Hepatocyte (in vitro differentiated cells): ENCODE data around the gene SMKR1. TPM values are rescaled to one million over a fixed set of nuclear protein-coding genes. Genes with fewer than 3 reads are reported as not detected.
"Not testable (repeated sequence)": the region's sequence is repeated elsewhere in the genome, so short reads cannot be mapped to it uniquely, and the experiment has no call there.

Experiments used
- DNase-seq: peaks from one replicate; pipeline ENCODE4 v3.0.0-alpha.2; 2016; ENCODE audit warnings: low spot score
- H2AFZ ChIP-seq: fragments of 200-600 bp; sonication (generic); 2 replicates; pipeline ENCODE4 v1.6.0; 2016; ENCODE audit warnings: antibody characterized with exemption, mild to moderate bottlenecking
- H3K27ac ChIP-seq: fragments of 200-600 bp; sonication (generic); 2 replicates; pipeline ENCODE4 v1.5.1; 2016; ENCODE audit warnings: mild to moderate bottlenecking
- H3K27me3 ChIP-seq: fragments of 200-600 bp; sonication (generic); 2 replicates; pipeline ENCODE4 v1.6.1; 2016
- H3K36me3 ChIP-seq: fragments of 200-600 bp; sonication (generic); replicated peaks from 2 replicates; pipeline ENCODE4 v1.5.1; 2016; ENCODE audit warnings: low read depth; ENCODE audit not compliant: insufficient read depth
- H3K4me1 ChIP-seq: fragments of 200-600 bp; sonication (generic); 2 replicates; pipeline ENCODE4 v1.5.1; 2016; ENCODE audit warnings: mild to moderate bottlenecking, moderate library complexity; ENCODE audit not compliant: insufficient read depth
- H3K4me2 ChIP-seq: fragments of 200-600 bp; sonication (generic); 2 replicates; pipeline ENCODE4 v1.6.0; 2016
- H3K4me3 ChIP-seq: fragments of 200-600 bp; sonication (generic); 2 replicates; pipeline ENCODE4 v1.5.1; 2016; ENCODE audit warnings: mild to moderate bottlenecking
- H3K79me2 ChIP-seq: fragments of 200-600 bp; sonication (generic); 2 replicates; pipeline ENCODE4 v1.6.0; 2017; ENCODE audit warnings: mild to moderate bottlenecking
- H3K9me2 ChIP-seq: fragments of 200-600 bp; sonication (generic); replicated peaks from 2 replicates; pipeline ENCODE4 v1.6.0; 2017; ENCODE audit warnings: mild to moderate bottlenecking; ENCODE audit not compliant: insufficient read depth
- H3K9me3 ChIP-seq: fragments of 200-600 bp; sonication (generic); 2 replicates; pipeline ENCODE4 v1.5.1; 2016; ENCODE audit warnings: low read depth, mild to moderate bottlenecking
- H4K20me1 ChIP-seq: fragments of 200-600 bp; sonication (generic); 2 replicates; pipeline ENCODE4 v1.6.0; 2016; ENCODE audit warnings: mild to moderate bottlenecking; ENCODE audit not compliant: insufficient read depth, poor library complexity, severe bottlenecking
- EZH2 ChIP-seq: fragments of 200-600 bp; sonication (generic); IDR thresholded peaks from 2 replicates; pipeline ENCODE4 v1.6.1; 2016; ENCODE audit warnings: antibody characterized with exemption, mild to moderate bottlenecking, borderline replicate concordance
- EZH2phosphoT487 ChIP-seq: fragments of 200-600 bp; sonication (generic); IDR thresholded peaks from one replicate; pipeline ENCODE4 v1.6.1; 2018; ENCODE audit warnings: antibody characterized with exemption, mild to moderate bottlenecking, low read depth, moderate library complexity; ENCODE audit not compliant: unreplicated experiment, severe bottlenecking
- WGBS: methylation state at CpG from one replicate; pipeline ENCODE4 v1.1.6; 2016; ENCODE audit warnings: low lambda C conversion rate; ENCODE audit errors: missing lambda C conversion rate; 5-methylcytosine and 5-hydroxymethylcytosine counted together
- polyA plus RNA-seq: library from polyadenylated mRNA; unstranded; fragments of >200 nt; fragmentation: Nextera tagmentation; extraction: Ambion mirVana; gene quantifications from 2 replicates; pipeline ENCODE4 v1.2.1, GENCODE V29; 2016
- total RNA-seq: library from RNA; depleted of rRNA; stranded (reverse); fragments of >200 nt; gene quantifications from 2 replicates; pipeline ENCODE4 v1.2.3, GENCODE V29; 2014
- TF ChIP-seq, protein P1 (sequence below): fragments of 200-600 bp; sonication (generic); IDR thresholded peaks from 2 replicates; pipeline ENCODE4 v1.5.1; 2016; ENCODE audit warnings: antibody characterized with exemption, mild to moderate bottlenecking; ENCODE audit not compliant: poor library complexity

Gene SMKR1
- total and polyA plus RNA-seq, 2 experiments from 2014 or later, result 0.37 TPM; not detected in 1

DNA sequence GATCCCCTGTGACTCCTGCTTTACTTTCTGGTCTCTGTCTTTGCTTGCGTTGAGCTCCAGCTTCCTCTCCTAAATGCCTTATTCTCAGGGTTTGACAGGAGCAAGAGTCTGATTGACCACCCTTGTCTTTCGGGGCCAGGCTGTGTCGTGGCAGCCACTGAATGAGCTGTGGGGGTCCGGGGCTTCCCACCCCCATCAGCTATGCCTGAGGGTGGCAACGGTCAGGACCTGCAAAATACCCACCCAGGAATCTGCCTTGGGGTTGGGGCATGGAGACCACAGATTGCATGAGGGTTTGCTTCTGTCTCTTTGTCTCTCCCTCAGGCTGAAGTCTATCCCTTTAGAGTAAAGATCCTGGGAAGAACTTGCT is 20.6 kb downstream of the SMKR1 start:
- no peaks in the 10 kb centered on the region for H3K36me3 ChIP-seq
- 78% methylated on average over 5 of the region's 5 CpGs for WGBS
- no peaks in the 10 kb centered on the region for H3K9me2 ChIP-seq
- no peak overlapping the region for H2AFZ ChIP-seq
- H3K4me3 ChIP-seq, result no peak overlapping the region
- no peaks in the 10 kb centered on the region for H3K79me2 ChIP-seq
- H3K4me1 ChIP-seq, result no peaks in the 10 kb centered on the region
- H3K27ac ChIP-seq, result no peak overlapping the region
- no peaks in the 10 kb centered on the region for H3K9me3 ChIP-seq
- no peaks in the 10 kb centered on the region for H4K20me1 ChIP-seq
- no peak for DNase-seq
- H3K27me3 ChIP-seq, result peaks cover 15% of the 10 kb centered on the region
- TF ChIP-seq EZH2 (no peak), EZH2phosphoT487 (no peak)
- TF ChIP-seq, protein P1, sequence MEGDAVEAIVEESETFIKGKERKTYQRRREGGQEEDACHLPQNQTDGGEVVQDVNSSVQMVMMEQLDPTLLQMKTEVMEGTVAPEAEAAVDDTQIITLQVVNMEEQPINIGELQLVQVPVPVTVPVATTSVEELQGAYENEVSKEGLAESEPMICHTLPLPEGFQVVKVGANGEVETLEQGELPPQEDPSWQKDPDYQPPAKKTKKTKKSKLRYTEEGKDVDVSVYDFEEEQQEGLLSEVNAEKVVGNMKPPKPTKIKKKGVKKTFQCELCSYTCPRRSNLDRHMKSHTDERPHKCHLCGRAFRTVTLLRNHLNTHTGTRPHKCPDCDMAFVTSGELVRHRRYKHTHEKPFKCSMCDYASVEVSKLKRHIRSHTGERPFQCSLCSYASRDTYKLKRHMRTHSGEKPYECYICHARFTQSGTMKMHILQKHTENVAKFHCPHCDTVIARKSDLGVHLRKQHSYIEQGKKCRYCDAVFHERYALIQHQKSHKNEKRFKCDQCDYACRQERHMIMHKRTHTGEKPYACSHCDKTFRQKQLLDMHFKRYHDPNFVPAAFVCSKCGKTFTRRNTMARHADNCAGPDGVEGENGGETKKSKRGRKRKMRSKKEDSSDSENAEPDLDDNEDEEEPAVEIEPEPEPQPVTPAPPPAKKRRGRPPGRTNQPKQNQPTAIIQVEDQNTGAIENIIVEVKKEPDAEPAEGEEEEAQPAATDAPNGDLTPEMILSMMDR, result no peak
- no peak overlapping the region for H3K4me2 ChIP-seq

DNA sequence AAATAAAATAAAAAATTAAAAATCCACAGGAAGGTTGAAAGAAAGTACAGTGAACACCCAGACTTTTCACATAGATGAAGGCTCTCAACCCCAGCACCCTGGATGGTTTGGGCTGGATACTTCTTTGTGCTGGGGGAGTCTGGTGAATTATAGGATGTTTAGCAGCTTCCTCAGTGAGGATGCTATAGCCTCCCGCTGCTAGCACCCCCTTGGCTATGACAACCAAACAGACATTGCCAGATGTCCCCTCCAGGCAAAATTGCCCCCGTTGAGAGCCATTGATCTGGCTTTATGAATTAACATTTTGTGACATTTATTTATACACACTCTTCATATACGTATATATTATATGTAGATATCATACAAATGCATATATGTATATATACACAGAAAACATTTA is 21.6 kb downstream of the SMKR1 start:
- H3K27me3 ChIP-seq, result peaks cover 15% of the 10 kb centered on the region
- no peaks in the 10 kb centered on the region for H4K20me1 ChIP-seq
- H3K9me3 ChIP-seq, result no peaks in the 10 kb centered on the region
- TF ChIP-seq EZH2, result no peak
- no peak for TF ChIP-seq EZH2phosphoT487
- TF ChIP-seq, protein P1, result no peak
- 73% methylated on average over 3 of the region's 3 CpGs for WGBS
- no peak overlapping the region for H2AFZ ChIP-seq
- H3K79me2 ChIP-seq, result no peaks in the 10 kb centered on the region
- H3K9me2 ChIP-seq, result no peaks in the 10 kb centered on the region
- no peak overlapping the region for H3K27ac ChIP-seq
- H3K4me1 ChIP-seq, result no peaks in the 10 kb centered on the region
- no peak overlapping the region for H3K4me3 ChIP-seq
- DNase-seq, result no peak
- H3K36me3 ChIP-seq, result no peaks in the 10 kb centered on the region
- no peak overlapping the region for H3K4me2 ChIP-seq

DNA sequence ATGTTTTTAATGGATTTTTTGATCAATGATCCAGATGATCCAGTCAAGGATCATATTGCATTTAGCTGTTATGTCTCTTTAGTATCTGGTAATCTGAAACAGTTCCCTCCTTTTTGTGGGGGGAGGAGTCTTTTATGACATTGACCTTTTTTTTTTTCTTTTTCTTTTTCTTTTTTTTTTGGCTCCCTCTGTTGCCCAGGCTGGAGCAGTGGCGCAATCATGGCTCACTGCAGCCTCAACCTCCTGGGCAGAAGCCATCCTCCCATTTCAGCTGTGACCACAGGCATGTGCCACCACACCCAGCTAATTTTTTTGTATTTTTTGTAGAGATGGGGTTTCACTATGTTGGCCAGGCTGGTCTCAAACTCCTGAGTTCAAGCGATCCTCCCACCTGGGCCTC is 22.1 kb downstream of the SMKR1 start:
- H3K27ac ChIP-seq, H3K4me3 ChIP-seq, H3K79me2 ChIP-seq, H3K9me2 ChIP-seq, H3K36me3 ChIP-seq, H4K20me1 ChIP-seq, H3K9me3 ChIP-seq, DNase-seq, H3K4me2 ChIP-seq, H2AFZ ChIP-seq, H3K4me1 ChIP-seq: not testable (repeated sequence)
- H3K27me3 ChIP-seq, result peaks cover 15% of the 10 kb centered on the region
- WGBS, result 97% methylated on average over 2 of the region's 2 CpGs

DNA sequence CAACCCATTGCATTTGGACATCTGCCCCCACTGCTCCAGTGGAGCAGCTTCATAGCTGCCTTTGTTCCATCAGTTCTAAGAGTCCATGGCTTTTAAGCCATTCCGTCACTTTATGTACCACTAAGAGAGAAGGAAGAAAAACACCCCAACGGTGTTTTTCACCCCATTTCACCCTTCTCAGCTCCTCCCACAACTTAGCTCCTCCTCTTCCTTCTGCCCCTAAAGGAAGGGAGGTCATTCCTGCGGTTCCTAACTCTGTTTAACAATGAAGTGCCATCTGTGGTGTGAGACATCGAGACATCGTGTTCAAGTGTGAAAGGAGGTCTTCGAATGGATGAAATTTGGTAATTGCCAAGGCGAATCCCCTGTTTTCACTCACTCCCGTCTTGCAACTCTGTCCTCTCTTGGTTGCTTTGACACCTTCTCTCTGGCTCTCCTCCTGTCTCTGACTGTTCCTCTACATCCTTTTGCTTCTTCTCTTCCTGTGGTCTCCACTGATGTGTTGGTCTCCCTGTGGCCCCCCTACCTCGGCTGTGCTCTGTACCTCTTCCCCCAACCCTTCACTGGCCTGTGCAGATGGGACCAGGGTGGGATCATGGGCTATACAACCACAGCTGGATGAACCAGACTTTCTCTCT is 23.0 kb downstream of the SMKR1 start:
- no peak overlapping the region for H3K27ac ChIP-seq

More for the DNA sequence above, 23.0 kb downstream of the SMKR1 start:
- no peaks in the 10 kb centered on the region for H3K9me2 ChIP-seq
- H2AFZ ChIP-seq, result no peak overlapping the region
- no peaks in the 10 kb centered on the region for H3K4me1 ChIP-seq
- H4K20me1 ChIP-seq, result no peaks in the 10 kb centered on the region
- H3K4me3 ChIP-seq, result no peak overlapping the region
- H3K36me3 ChIP-seq, result no peaks in the 10 kb centered on the region
- WGBS, result 85% methylated on average over 9 of the region's 9 CpGs
- no peak for DNase-seq
- H3K27me3 ChIP-seq, result peaks cover 15% of the 10 kb centered on the region
- TF ChIP-seq EZH2phosphoT487, result no peak
- no peak for TF ChIP-seq EZH2
- TF ChIP-seq, protein P1, result no peak
- H3K4me2 ChIP-seq, result no peak overlapping the region
- H3K9me3 ChIP-seq, result no peaks in the 10 kb centered on the region
- no peaks in the 10 kb centered on the region for H3K79me2 ChIP-seq
